Measurements from ENCODE around the gene CYP27A1. TPM values are rescaled to one million over a fixed set of nuclear protein-coding genes. Genes with fewer than 3 reads are reported as not detected.

Gene CYP27A1
- total and polyA plus RNA-seq, 9 of the 15 experiments (the other 6 are each of a cell fraction or from before 2014, with no cell fraction given) = 0.20 TPM; not detected in 8

GRCh38 chr2:218745160-218745558 is 36.8 kb upstream of the CYP27A1 start (continued):
- TF ChIP-seq KAT8 (IDR thresholded peaks at IDR 0.05; ENCODE audit: low read depth) (no peak), NELFE (IDR thresholded peaks at IDR 0.05; ENCODE audit: insufficient read depth, insufficient read length) (no peak), MEIS2 (IDR thresholded peaks at IDR 0.05; ENCODE audit: partially characterized antibody) (no peak), ESRRB (CRISPR knock-in tag; IDR thresholded peaks at IDR 0.05; ENCODE audit: borderline replicate concordance) (no peak), VEZF1 (CRISPR knock-in tag; IDR thresholded peaks at IDR 0.05) (peak; percentile 12; the same call in 1 of the 2 replicates), SIRT6 (IDR thresholded peaks at IDR 0.05; ENCODE audit: low read depth, low read length) (no peak), POU5F1 (IDR thresholded peaks at IDR 0.05; ENCODE audit: borderline replicate concordance, low read depth, low read length, partially characterized antibody) (no peak), MAZ (CRISPR knock-in tag; conservative IDR thresholded peaks at IDR 0.05 in 1 of 2, IDR thresholded peaks at IDR 0.05 in 1 of 2) (no peak), NFIX (CRISPR knock-in tag; IDR thresholded peaks at IDR 0.05; ENCODE audit: low read depth) (no peak), SMAD2 (IDR thresholded peaks at IDR 0.05; ENCODE audit: low read depth, low read length) (no peak), ETV1 (tag; conservative IDR thresholded peaks at IDR 0.05; ENCODE audit: low read depth) (peak; percentile 33; the same call in 1 of the 2 replicates), BRD4 (IDR thresholded peaks at IDR 0.05) (no peak), EHMT2 (IDR thresholded peaks at IDR 0.05) (peak; percentile 43; the same call in 1 of the 2 replicates), EZH2 (IDR thresholded peaks at IDR 0.05; ENCODE audit: borderline replicate concordance, low read depth, low read length) (no peak), ZFPM2 (CRISPR knock-in tag; IDR thresholded peaks at IDR 0.05) (no peak), HMGN3 (IDR thresholded peaks at IDR 0.05; ENCODE audit: borderline replicate concordance, extremely low read depth, insufficient read length, low read depth, low read length) (no peak), ZC3H4 (CRISPR knock-in tag; IDR thresholded peaks at IDR 0.05; ENCODE audit: borderline replicate concordance) (no peak), RBM22 (IDR thresholded peaks at IDR 0.05; ENCODE audit: low read depth, low read length, poor library complexity, severe bottlenecking) (no peak), TEAD2 (tag; IDR thresholded peaks at IDR 0.05) (0 out of 2 replicates have a peak, but pooled peaks have one; percentile 4), RBM15 (IDR thresholded peaks at IDR 0.05; ENCODE audit: insufficient read depth, low read length) (no peak), ZBTB5 (IDR thresholded peaks at IDR 0.05) (peak; percentile 90), SP1 (CRISPR knock-in tag; IDR thresholded peaks at IDR 0.05) (no peak), ZNF133 (CRISPR knock-in tag; IDR thresholded peaks at IDR 0.05) (no peak), CHCHD3 (CRISPR knock-in tag; IDR thresholded peaks at IDR 0.05) (no peak), NFRKB (IDR thresholded peaks at IDR 0.05; ENCODE audit: low read depth) (peak; percentile 89; the same call in 1 of the 2 replicates), ZNF583 (CRISPR knock-in tag; IDR thresholded peaks at IDR 0.05) (peak; percentile 53; the same call in 1 of the 2 replicates), ZFX (CRISPR knock-in tag; IDR thresholded peaks at IDR 0.05) (no peak), ZNF212 (CRISPR knock-in tag; IDR thresholded peaks at IDR 0.05) (no peak), FOXK2 (conservative IDR thresholded peaks at IDR 0.05 in 1 of 2, IDR thresholded peaks at IDR 0.05 in 1 of 2; ENCODE audit: low read depth in 2 of 2) (peak; percentile 50 to 69; a peak in 2 of 4 replicates)

Data from K562 (cell line).